GM19463 (cell line): ENCODE data around the gene GRK3.
"Not testable (repeated sequence)": the region's sequence is repeated elsewhere in the genome, so short reads cannot be mapped to it uniquely, and the experiment has no call there.

Experiments used
- ATAC-seq: cut with Tn5 transposase; IDR thresholded peaks from one replicate; pipeline ENCODE4 v1.9.1; 2021; ENCODE audit warnings: mild to moderate bottlenecking, moderate library complexity; ENCODE audit not compliant: unreplicated experiment

The GRK3 gene

DNA sequence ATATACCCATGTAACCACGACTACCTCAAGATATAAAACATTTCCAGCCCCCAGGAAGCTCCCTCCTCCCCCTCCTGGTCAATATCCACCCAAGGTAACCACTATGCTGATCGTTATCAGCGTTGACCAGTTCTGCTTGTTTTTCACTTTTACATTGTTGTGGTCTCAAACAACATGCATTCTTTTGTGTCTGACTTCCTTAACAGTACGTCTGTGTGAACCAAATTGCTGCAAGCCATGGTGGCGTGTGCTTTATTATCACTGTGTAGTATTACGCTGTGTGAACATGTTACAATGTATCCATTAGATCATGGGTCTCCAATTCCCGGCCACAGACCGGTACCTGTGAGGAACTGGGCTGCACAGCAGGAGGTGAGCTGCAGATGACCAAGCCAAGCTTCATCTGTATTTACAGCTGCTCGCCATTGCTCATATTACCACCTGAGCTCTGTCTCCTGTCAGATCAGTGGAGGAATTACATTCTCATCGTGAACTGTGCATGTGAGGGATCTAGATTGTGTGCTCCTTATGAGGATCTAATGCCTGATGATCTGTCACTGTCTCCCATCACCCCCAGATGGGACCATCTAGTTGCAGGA, 15.5 kb upstream of the GRK3 start:
- ATAC-seq, result no peak

DNA sequence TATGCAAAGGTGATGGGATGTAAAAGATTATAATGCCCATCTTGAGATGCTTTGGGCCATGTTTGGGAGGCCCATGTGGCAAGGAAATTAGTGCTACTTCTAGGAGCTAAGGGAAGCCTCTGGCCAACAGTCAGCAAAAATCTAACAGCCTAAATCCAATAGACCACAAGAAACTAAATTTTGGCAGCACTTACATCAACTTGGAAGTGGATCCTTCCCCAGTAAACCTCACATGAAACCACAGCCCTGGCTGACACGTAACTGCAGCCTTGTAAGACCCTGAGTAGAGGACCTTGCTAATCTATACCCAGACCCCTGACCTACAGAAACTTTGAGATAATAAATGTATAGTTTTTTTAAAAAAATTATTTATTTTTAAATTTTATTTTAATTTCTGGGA, 13.1 kb upstream of the GRK3 start:
- ATAC-seq, result no peak

DNA sequence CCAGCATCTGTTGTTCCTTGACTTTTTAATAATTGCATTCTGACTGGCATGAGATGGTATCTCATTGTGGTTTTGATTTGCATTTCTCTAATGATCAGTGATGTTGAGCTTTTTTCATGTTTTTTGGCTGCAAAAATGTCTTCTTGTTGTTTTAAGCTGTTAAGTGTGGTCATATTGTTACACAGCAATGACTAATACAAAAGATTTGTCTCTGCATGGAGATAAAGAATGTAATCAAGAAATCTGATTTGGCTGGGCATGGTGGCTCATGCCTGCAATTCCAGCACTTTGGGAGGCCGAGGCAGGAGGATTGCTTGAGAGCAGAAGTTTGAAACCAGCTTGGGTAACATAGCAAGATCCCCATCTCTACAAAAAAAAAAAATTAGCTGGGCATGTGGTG, 12.1 kb upstream of the GRK3 start:
- ATAC-seq, result not testable (repeated sequence)

DNA sequence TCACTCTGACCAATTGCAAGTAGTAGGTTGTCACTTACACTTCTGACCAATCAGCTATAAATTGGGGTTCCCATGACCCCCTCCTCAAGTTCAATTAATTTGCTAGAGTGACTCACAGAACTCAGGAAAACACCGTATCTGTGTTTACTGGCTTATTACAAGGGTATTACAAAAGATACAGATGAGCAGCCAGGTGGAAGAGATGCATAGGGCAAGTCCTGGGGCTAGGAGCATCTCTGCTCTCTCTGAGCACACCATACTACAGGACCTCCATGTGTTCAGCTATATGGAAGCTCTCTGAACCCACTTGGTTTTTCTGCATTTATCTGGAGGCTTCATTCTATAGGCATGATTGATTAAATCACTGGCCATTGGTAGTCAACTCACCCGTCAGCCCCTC, 11.3 kb upstream of the GRK3 start:
- no peak for ATAC-seq

DNA sequence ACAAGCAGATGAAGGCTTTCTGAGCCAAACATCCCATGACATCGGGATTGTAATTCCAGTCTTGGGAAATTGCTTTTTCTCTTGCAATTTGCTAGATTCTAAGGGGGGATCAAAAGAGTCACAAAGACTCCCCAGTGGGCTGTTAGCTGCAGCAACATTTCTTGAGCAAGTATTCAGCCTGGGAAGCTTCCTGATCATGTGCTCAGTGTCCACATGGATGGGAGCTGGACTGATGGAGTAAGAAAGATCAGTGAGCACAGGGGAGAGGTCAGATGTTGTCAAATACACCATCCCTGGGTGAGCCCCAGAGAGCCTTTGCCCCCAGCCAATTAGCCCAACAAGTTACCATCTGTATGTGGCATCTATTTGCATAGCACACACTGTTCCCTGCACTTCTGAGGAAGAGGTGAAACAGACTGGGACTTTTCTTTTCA, 10.2 kb upstream of the GRK3 start:
- ATAC-seq, result no peak

DNA sequence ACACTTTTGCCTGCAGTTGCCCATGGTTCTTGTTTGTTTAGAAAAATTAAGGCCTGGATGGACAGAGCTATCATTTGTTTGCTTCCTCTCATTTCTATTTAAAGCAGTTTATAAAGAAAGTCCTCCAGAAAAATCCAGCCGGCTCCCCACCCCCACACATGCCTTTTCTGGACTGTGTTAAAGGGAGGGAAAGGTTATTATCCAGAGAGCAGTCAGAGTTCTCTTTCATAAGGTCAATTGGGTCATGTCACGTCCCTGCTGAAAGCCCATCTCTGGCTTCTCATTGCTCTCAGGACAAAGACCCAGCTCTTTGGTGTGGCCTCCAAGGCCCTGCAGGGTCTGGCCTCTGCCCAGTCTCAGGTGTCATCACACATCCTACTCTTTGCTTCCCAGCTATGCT, 9.8 kb upstream of the GRK3 start:
- no peak for ATAC-seq

DNA sequence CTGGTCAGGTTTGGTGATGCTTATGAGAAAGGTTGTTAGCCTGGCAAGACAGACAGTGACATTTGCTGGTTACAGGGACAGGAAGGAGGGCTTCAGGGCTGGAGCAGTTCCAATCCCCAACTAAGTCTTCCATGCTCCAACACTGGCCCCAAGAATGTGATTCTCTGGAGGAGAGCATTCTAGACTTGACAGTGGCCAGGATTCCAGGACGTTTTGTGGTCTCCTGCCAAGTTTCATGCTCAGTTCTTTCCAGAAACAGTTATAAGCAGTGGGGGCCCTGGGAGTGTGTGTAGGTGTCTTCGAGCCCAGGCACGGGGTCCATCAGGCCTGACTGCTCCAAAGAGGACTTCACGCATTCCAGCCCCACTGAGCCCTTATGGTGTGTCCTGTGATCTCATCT, 8.9 kb upstream of the GRK3 start:
- no peak for ATAC-seq

DNA sequence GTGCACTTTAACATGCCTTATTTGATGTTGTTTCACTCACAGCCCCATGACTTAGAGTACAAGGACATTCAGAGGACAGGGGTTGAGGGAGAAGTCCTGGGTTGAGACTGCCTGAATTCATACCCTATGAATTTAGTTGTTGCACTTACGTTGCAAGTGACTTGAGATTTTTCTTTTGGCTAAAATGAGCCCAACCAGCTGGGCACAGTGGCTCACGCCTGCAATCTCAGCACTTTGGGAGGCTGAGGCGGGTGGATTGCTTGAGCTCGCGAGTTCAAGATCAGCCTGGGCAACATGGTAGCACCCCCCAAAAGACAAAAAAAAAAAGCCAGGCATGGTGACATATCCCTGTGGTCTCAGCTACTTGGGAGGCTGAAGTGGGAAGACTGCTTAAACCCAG, 7.3 kb upstream of the GRK3 start:
- ATAC-seq, result no peak

DNA sequence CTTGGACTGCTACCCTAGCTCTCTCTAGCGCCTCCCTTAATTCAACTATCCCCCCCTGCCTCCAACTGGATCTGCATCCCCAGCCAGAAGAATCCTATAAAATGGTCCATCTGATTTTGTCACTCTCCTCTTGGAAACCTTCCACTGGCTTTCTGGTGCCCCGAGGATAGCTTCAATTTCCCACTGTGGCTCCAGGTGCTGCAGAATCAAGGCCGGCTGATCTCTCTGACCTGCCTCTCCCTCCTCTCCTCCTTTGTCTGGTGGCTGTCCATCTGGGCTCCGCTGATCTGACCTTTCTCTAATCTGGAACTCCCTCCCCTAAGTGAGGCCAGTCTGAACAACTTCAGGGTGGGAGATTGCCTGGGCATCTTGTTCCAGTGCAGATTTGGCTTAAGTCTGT, 6.1 kb upstream of the GRK3 start:
- ATAC-seq, result no peak

DNA sequence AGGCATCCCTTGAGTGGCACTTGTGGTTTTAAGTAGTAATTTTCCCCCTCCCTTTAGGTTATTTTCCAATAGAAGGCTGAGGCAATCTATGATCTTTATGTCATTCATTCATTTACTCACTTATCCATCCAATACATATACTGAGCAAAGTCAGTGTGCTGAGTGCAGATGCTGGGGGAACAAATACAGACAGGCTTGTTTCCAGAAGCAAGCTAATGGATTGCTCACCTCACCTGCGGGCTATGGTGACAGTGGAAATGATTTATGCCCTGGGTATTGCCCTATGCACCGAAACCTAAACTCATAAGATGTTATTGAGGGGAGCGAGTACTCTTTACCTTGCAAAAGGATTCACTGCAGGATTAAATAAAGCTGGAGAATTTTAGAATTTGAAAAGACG, 4.6 kb upstream of the GRK3 start:
- ATAC-seq, result not testable (repeated sequence)

DNA sequence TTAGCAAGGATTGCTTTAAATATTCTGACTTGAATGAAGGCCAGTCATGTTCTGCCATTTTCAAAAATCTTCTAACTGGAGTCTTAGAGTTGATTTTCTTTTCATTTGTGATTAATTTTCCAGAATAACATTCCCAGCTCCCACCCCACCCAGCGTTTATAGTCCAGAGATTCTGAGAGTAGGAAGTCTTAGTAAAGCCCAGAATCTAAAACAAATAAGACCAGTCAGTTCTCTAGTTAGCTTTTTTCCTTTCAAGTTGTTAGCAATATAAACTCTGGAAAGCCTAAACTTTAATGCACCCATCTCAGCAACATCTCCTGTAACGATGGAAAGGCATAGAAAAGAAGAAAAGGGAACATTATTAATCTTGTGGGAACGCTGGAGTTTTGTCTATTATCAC, 3.3 kb upstream of the GRK3 start:
- not testable (repeated sequence) for ATAC-seq

DNA sequence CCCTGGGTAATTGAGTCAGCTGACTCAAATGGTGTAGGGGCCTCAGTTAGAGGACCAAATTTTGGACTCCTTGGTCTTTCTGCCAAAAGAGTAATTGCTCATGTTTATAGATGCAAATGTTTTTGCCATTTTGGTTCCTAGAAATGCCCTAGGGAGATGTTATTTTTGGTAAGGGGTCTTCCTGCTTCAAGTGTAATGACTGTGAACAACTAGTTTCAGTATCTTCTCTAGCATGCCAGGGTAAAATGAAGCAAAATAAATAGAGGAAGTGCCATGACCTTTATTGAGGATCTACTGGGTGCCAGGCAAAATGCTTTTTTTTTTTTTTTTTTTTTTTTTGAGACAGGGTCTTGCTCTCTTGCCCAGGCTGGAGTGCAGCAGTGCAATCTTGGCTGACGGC, 2.5 kb upstream of the GRK3 start:
- ATAC-seq, result not testable (repeated sequence)

DNA sequence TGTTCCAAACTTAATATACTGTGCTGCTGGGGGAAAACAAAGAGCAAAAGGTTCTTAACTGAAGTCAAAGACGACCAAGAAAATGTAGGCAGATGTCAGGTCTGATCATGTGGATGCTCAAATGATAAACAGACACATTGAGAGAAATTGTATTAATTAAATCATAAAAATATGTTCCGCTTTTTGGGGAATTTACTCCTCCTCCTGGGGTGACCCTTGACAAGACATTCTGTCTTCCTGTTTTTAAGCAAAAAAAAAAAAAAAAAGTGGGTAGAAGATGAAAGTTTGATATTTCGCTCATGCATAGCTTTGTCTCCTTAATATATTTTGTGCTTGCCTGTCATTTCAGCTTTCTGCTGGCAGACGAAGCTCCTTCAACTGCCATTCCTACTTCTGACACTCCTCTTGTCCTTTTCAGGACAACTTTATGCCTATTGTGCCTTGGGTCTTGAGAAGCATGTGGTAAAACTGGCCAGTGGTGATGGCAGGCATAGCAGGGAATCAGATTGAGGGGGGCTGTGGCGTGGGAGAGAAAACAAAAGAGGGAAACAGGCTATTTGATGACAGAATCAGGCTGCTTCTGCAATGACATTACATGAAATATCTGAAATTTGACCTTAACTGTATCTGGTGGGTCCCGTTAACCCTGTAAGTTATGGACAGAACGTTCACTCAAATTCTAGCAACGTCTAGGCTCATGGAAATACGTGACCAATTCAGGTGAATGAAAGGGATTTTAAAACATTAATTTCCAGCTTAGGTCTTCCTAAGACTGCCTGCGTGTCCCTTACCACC, 1.3 kb upstream of the GRK3 start:
- ATAC-seq, result not testable (repeated sequence)

DNA sequence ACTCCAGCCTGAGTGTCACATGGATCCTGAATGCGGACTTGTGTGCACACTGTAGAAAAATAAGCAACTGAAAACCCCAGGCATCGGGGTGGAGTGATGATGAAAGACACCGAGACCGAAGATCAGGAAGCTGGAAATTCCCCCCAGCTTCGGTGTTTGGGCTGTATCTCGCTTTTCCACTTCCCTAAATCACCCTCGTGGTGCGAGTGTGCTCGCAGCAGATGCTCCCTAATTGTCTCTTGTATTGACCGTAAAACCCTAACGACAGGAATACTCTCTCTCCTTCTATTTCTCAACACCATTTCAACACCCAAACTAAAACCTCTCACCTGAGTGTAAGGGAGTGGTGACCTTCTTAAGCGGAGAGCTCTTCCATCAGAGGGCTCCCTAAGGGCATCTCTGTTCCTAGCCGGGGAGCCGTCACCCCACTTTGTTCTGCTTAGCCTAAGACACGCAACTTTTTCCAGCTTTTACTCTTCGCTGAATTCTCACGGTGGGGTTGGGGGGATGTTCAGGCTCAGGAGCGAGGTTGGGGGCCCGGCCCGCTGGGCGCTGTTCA, 635 bp upstream of the GRK3 start:
- ATAC-seq, result peak; percentile 5

DNA sequence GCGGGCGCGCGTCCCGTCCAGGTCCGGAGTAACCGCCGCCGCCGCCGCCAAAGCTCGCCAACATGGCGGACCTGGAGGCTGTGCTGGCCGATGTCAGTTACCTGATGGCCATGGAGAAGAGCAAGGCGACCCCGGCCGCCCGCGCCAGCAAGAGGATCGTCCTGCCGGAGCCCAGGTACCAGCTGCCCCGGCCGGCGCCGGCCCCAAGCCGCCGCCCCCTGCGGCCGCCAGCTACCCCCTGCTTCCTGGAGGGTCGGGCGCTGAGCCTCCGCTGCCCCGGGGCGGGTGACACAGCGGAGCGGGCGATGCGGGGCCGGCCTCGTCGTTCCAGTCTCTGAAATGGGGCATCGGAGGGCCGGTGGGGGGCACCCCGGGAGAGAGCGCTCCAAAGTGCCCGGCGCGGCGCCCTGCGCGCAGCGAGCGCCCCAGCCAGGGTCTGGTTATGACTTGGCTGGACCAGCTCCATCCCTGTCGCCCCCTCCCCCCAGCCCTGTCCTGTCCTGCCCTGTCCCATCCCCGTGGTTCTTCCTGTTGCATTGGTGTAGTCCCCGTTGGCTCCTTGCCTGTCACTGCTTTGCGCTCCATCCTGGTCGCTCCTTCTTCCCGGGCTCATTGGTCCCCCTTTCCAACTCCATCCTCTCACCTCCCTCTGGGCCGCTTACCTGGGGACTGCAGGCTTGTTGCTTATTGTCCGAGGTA, 653 bp downstream of the GRK3 start:
- ATAC-seq, result peak; percentile 2

DNA sequence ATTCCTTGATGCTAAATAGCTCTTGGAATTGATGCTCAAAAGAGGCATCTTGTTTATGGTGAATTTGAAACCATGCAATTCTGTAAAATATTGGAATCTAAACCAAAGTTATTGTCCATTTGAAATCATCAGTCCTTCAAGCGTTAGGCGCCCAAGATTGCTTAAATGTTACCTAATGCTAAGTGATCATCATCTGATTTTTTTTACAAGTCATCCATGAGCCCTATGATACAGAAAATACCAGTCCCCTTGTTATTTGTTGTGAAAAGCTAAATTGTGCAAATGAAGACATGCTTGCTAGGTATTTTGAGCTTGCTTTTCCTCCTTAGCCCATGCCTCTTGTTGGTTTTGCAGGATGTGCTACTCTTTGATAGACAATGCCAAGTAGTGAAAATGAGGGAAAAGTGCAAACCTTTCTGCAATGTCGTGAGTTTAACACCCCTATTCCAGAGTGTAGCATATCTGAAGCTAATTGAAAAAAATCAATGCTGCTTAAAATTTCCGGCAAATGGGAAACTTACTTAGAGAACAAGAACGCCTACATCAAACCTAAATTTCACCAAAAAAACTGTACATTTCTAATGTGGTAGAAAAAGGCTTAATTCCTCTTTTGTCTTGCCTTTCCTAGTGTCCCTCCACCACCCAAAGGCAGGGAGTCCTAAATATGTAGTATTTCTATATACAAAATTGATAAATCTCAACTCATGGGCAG, 1.9 kb downstream of the GRK3 start:
- ATAC-seq, result no peak

DNA sequence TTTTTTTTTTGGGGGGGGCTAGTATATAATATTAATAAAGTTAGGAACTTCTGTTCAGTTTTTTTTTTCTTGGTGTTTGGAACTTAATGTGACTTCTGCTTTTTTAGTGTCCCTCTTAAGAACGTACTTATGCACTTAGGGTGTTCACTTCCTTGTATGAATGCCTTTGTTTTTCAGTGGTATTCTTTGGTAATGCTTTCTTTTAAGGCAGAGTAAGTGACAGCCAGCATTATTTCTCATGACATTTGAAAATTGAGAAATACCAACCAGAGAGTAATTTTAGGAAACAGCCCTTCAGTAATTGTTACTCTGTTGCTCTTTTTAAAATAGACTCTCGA, 2.4 kb downstream of the GRK3 start:
- ATAC-seq, result no peak

DNA sequence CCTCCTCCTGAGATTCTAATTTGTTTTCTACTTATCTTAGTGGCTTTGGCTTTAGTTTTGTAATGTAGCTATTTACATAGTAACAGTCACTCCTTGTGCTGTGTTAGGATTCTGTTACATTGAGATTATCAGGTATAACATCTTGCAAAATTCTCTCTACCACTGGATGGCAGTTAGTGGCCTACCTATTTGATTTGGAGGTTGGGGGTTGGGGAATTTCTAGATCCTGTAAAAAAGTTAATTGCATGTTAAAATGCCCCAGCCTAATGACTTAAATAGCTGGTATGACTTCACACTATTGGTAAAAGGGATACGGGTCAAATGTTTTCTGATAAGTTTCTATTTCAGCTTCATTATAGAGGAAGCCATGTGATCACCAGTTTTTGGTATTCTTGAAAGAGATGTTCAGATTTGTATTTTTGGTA, 2.8 kb downstream of the GRK3 start:
- no peak for ATAC-seq

DNA sequence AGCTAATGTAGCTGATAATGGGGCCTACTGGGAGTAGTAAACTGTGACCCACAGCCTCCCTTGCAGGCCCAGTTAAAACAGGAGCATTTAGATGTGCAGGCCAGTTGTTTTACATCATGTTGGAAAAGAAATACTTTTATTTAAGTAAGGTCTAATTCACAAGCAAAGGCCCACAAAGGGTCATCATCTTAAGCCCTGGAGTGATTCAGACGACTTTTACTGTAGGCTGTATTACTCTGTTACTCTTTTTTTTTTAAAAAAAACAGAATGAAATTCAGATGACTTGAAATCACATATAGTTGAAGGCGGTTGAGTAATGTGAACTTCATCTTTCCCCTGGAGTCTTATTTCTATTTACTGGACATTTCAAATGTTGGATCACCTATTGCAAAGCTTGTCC, 3.6 kb downstream of the GRK3 start:
- not testable (repeated sequence) for ATAC-seq

DNA sequence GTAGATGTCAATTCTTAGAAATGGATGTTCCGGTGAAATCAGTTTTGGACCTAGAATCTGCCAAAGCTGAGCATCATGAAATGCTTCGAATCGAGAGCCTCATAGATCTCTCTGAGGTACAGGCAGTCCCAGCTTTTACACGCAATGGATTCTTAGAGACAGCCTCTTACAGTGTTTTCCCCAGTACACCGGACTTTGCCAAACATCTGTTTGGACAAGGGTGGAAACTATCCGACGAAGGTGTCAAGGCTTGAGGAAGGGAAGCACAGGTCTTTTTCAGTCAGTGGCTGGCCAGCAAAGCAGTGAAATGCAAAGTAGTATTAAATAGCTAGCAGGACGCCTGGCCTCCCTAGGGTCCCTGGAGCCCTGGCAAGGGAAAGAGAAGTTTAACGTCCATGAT, 4.9 kb downstream of the GRK3 start:
- no peak for ATAC-seq

DNA sequence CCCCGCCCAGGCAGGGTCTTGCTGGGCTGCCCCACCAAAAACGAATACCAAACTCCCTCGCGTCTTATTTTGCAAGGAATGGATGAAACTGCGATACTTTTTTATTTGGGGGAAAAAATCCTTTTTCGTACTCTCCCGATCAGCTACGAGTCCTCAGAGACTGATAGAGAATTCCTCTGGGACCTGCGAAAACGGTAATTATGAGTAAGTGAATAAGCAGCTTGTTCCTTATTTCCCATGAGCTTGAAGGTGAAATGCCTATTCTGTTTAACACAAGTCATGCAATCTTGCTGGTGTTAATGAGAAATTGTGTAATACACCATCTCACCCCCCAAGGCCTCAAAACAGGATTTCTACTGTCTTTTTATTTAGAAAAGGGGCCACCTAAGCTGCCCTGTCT, 5.5 kb downstream of the GRK3 start:
- ATAC-seq, result no peak
